Neural cell (in vitro differentiated cells): ENCODE results near the gene KIF19. TPM values are rescaled to one million over a fixed set of nuclear protein-coding genes. Genes with fewer than 3 reads are reported as not detected.

ENCODE experiments used
- polyA plus RNA-seq: library from polyadenylated mRNA; depleted of rRNA; stranded (reverse); fragments of >200 nt; gene quantifications from 2 replicates; pipeline ENCODE4 v1.2.3, GENCODE V29; 2014

Gene KIF19
- polyA plus RNA-seq, 1 donor from 2014 or later, result not detected

Other genes starting within 250 kb of the KIF19 start
- gene RPL38, start 122.5 kb upstream of the KIF19 start, polyA plus RNA-seq, result 307 and 378 TPM in 2 replicates
- gene TTYH2, start 112.7 kb upstream of the KIF19 start, polyA plus RNA-seq, result 0.40 and 2.5 TPM in 2 replicates
- gene DNAI2, start 52.0 kb upstream of the KIF19 start, polyA plus RNA-seq, result not detected in 2 replicates
- 5.3 and 8.5 TPM in 2 replicates for gene BTBD17, start 35.6 kb downstream of the KIF19 start, polyA plus RNA-seq
- gene GPR142, start 41.3 kb downstream of the KIF19 start, polyA plus RNA-seq, result not detected in 2 replicates
- gene GPRC5C, start 105.9 kb downstream of the KIF19 start, polyA plus RNA-seq, result 10.8 and 12.8 TPM in 2 replicates
- gene CD300A, start 140.4 kb downstream of the KIF19 start, polyA plus RNA-seq, result 0.35 TPM in 1 of 2 replicates, not detected in the other
- not detected in 2 replicates for gene CD300LB, start 205.2 kb downstream of the KIF19 start, polyA plus RNA-seq
- 0.20 TPM in 1 of 2 replicates, not detected in the other for gene CD300C, start 219.9 kb downstream of the KIF19 start, polyA plus RNA-seq
- gene CD300H, start 241.3 kb downstream of the KIF19 start, polyA plus RNA-seq, result not detected in 2 replicates